ENCODE results near the gene TRIL. TPM values are rescaled to one million over a fixed set of nuclear protein-coding genes. Genes with fewer than 3 reads are reported as not detected.

Gene TRIL
- total RNA-seq, 1 donor from 2014 or later = 0.06 TPM

- no peak for TF ChIP-seq CTCF (conservative IDR thresholded peaks at IDR 0.05; ENCODE audit: low read depth, low read length)
- no peak overlapping the region for H3K4me3 ChIP-seq (ENCODE audit: low read depth, low read length)
- no peak for DNase-seq (ENCODE audit: low read depth)
Measured at GRCh38 chr7:28937619-28938018, 20.5 kb downstream of the TRIL start.

- no peak for DNase-seq (ENCODE audit: low read depth)
- H3K4me3 ChIP-seq (ENCODE audit: low read depth, low read length) = no peak overlapping the region
- TF ChIP-seq CTCF (conservative IDR thresholded peaks at IDR 0.05; ENCODE audit: low read depth, low read length) = no peak
Measured at GRCh38 chr7:28937103-28937502, 21.0 kb downstream of the TRIL start.

DNA sequence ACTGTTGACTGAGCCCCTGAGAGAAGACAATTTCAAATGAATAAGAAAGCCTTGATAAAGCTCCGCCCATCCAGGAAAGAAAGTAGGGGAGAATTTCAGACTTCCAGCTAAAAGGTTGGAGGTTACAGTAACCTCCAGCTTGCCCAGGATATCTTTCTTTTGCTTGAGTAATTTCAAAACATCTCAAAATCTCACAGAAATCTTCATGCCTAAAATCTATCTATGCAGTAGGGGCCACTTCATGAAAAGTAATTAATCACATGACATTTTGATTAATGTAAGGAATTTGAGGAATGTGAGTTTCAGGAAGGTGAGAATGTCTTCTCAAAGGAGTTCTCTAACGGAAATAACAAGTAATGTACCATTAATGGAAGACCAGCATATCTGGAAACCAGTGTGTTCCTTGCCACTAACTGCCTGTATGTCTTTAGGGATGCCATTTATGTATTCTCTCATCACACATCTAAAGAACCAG, 24.2 kb downstream of the TRIL start:
- no peak for TF ChIP-seq CTCF (conservative IDR thresholded peaks at IDR 0.05; ENCODE audit: low read depth, low read length)
- H3K4me3 ChIP-seq (ENCODE audit: low read depth, low read length) = peak overlapping the region; percentile 2
- no peak for DNase-seq (ENCODE audit: low read depth)

- no peak overlapping the region for H3K4me3 ChIP-seq (ENCODE audit: low read depth, low read length)
- no peak for DNase-seq (ENCODE audit: low read depth)
- no peak for TF ChIP-seq CTCF (conservative IDR thresholded peaks at IDR 0.05; ENCODE audit: low read depth, low read length)
Measured at GRCh38 chr7:28931565-28931964, 26.6 kb downstream of the TRIL start.

DNA sequence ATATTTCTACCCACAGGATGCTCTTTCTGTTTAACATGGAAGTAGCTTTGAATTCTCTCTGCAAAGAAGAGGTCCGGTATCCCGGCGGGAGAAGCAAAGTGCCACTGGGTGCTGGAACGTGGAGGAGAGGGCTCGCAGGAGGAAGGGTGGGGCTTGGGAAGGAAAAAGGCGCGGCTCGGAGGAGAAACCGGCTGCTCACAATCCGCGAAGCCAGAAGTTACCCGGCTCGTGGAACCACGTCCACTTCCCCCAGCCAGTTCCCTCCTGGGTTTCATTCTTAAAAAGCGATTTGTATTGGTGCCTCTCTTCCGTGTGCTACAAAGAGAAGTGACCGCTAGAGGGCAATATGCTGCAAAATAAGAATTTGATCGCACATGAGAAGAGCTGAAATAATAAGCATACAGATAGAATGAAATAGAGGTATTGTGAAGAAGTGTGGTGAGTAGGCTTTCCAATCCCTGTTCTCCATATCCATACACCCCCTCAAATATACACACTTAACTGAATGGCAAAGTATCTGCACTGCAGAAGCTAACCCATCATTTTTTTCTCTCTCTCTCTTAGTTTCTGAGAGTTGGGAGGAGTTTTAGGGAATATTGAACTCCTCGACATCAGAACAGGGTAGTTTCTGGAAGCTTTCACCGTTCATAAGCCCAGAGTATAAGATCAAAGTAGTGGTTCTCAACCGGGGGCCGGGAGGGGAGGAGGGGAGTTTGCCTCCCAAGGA, 31.1 kb downstream of the TRIL start:
- peak overlapping the region; percentile 66 for H3K4me3 ChIP-seq (ENCODE audit: low read depth, low read length)
- DNase-seq (ENCODE audit: low read depth) = no peak
- peak; percentile 89 for TF ChIP-seq CTCF (conservative IDR thresholded peaks at IDR 0.05; ENCODE audit: low read depth, low read length)

DNA sequence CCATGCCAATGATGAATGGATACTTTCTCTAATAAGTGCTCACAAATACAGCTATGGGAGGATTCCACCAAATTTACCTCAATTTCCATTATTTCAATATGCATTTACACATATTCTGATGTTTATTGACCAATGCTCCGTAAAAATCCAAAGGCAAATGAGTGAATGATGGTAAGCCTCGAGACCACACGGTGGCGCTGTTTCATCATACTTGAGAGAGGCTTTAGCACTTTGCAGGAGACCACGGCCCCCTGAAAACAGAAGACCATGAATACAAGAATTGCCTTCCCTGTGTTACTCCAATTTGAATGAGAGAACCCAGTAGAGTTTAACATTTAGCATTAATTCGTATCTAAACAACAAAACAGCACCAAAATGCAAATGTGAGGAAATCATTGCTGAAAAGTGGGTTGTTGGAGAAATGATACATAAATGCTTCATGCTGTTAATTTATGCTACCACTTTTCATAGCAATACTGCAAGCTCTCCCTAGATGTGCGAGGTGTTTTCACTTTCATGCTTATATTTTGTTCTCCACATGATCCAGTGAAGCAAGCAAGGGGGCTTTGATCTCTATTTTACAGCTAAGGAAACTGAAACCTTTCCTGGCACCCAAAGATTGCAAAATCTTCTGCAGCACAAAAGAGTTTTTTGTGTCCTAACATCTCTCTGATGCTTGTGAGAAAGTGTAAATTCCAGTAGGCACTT, 35.4 kb downstream of the TRIL start:
- no peak overlapping the region for H3K4me3 ChIP-seq (ENCODE audit: low read depth, low read length)
- no peak for DNase-seq (ENCODE audit: low read depth)
- TF ChIP-seq CTCF (conservative IDR thresholded peaks at IDR 0.05; ENCODE audit: low read depth, low read length) = peak; percentile 89

Measured in epithelial cell of proximal tubule (primary cell).